ENCODE results near the gene PPP6C.
"Not testable (repeated sequence)": the region's sequence is repeated elsewhere in the genome, so short reads cannot be mapped to it uniquely, and the experiment has no call there.

The PPP6C gene

DNA sequence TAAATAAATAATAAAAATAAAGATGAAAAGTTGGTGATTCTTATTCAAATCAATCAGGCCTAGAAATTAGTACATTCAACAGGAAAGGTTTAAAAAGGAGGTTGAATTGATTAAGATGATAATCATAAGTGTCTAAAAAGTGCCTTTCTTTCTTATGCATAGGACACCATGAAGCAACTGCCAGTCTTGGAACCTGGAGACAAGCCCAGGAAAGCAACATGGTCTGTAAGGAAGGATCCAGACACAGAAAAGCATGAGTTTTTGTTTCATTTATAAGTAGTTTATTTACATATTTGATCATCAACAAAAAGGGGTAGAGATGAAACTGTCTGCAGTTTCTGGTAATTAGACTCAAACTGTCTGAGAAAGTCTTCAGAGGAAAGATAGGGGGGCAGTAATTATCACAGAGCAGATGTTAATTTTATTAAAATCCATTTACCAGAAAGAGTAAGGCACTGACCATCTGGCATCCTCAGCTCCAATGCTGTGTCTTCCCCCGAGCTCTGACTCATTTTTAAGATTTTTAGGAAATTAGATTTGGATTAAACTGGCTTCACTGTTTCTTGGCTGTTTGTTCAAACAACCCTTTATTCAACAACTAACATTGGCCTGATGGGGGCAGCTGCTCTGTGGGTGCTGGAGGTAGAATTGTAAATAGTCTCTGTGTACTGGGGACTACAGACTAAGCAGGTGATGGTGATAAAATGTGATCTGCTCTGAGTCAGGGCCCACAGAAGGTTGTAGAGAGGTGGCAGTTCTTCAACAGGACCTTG, 13.4 kb upstream of the PPP6C start:
- ChIA-PET POLR2A (interaction anchor here (0.9 kb wide), 1 partner anchor 32 kb away, joined by 4 read pairs; no protein-coding TSS in a partner anchor), CTCF (interaction anchor here (0.6 to 1.2 kb wide), 2 partner anchors 13 to 428 kb away, joined by 4 to 5 read pairs; no protein-coding TSS in a partner anchor)
- Histone ChIP-seq H3K9me3 (ENCODE audit: control extremely low read depth in 1 of 5, control insufficient read depth in 4 of 5, insufficient read depth in 2 of 5, low read depth in 1 of 5, low read length in 4 of 5) (no peaks in the 10 kb centered on the region), H3K27ac (ENCODE audit: insufficient read depth in 1 of 2, low read depth in 1 of 2, low read length in 2 of 2, poor library complexity in 1 of 2, severe bottlenecking in 2 of 2) (no peak overlapping the region), H3K27me3 (replicated peaks in 2 of 5; ENCODE audit: control insufficient read depth in 4 of 5, insufficient read depth in 5 of 5, low read length in 4 of 5) (no peaks in the 10 kb centered on the region), H3K36me3 (ENCODE audit: control insufficient read depth in 4 of 4, insufficient read depth in 4 of 4, low read length in 3 of 4) (peaks cover 2 to 27% (median 23%) of the 10 kb centered on the region in 4 experiments), H3K4me3 (ENCODE audit: control insufficient read depth in 1 of 7, extremely low read depth in 1 of 7, insufficient read depth in 4 of 7, low read depth in 2 of 7, low read length in 6 of 7) (no peak overlapping the region), H3K4me1 (ENCODE audit: control extremely low read depth in 1 of 4, control insufficient read depth in 4 of 4, insufficient read depth in 4 of 4, low read length in 3 of 4) (peaks cover 3 to 15% (median 8%) of the 10 kb centered on the region in 4 experiments)
- WGBS (ENCODE audit: insufficient coverage), result no CpG with 5 or more reads among the region's 1 CpG
- peak in 1 of 3 donors; percentile 3 for DNase-seq

DNA sequence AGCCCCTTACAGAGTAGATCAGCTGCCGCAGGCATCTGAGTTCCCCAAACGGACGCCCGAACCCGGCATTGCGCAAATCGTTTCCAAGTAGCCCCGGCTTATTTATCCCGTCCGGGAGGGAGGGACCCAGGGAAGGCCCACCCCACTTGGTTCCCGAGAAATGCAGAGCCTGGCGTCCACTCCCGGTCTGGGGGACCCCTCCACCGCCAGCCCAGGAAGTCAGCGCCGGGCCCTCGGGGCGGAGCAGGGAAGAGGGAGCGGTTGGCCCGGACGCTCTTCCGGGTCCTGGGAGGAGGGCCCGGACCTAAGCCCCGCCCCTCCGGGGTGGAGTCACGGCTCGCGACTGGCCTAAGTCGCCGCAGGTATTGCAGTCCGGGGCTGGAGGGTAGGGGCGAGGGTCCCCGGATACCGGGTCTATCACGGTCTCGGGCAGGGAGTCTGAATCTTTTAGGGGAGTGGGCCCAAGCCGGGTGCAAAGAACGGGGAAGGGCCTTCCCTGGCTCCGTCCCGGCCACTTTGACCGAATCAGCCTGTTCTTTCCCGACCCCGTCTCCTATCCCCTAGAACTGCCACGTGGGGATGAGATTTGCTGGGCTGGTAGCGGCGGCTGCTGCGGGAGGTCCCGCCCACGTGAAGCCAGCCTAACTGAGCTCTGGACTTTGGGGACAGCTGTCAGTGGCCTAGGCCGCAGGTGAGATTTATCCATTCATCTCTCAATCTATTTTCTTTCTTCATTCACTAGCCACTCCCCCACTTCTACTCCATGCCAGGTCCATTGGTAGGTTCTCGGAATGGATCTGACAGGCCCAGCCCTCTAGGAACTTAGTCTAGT, 10.8 kb upstream of the PPP6C start, which contains the start of gene RABEPK:
RABEPK (plus strand) TSS at position 327 of the 832 bp plus-strand sequence. CDS start 2,472 bp downstream, outside the sequence.
- H3K4me3 ChIP-seq (ENCODE audit: control insufficient read depth in 1 of 7, extremely low read depth in 1 of 7, insufficient read depth in 4 of 7, low read depth in 2 of 7, low read length in 6 of 7), result peak within 1 kb of the TSS; percentile 74 to 98 (median 87)
- H3K27ac ChIP-seq (ENCODE audit: insufficient read depth in 1 of 2, low read depth in 1 of 2, low read length in 2 of 2, poor library complexity in 1 of 2, severe bottlenecking in 2 of 2), result peak within 1 kb of the TSS; percentile 77 to 89
- peak; percentile 90 to 94 (median 94) for DNase-seq
- no peaks in the 10 kb centered on the region for H3K9me3 ChIP-seq (ENCODE audit: control extremely low read depth in 1 of 5, control insufficient read depth in 4 of 5, insufficient read depth in 2 of 5, low read depth in 1 of 5, low read length in 4 of 5)
- H3K27me3 ChIP-seq (replicated peaks in 2 of 5; ENCODE audit: control insufficient read depth in 4 of 5, insufficient read depth in 5 of 5, low read length in 4 of 5), result no peaks in the 10 kb centered on the region
- POLR2A ChIA-PET, result interaction anchor here (0.9 to 1.8 kb wide), 2 partner anchors 34 to 41 kb away, joined by 4 to 14 read pairs; partner anchors contain the start of gene HSPA5
- WGBS (ENCODE audit: insufficient coverage), result 0% methylated on average over 23 of the region's 51 CpGs
- H3K36me3 ChIP-seq (ENCODE audit: control insufficient read depth in 4 of 4, insufficient read depth in 4 of 4, low read length in 3 of 4), result peaks cover 2 to 14% (median 10%) of the 10 kb centered on the region in 4 experiments
- H3K4me1 ChIP-seq (ENCODE audit: control extremely low read depth in 1 of 4, control insufficient read depth in 4 of 4, insufficient read depth in 4 of 4, low read length in 3 of 4), result peaks cover 3 to 15% (median 8%) of the 10 kb centered on the region in 4 experiments
- CTCF ChIA-PET, result no interaction called here

DNA sequence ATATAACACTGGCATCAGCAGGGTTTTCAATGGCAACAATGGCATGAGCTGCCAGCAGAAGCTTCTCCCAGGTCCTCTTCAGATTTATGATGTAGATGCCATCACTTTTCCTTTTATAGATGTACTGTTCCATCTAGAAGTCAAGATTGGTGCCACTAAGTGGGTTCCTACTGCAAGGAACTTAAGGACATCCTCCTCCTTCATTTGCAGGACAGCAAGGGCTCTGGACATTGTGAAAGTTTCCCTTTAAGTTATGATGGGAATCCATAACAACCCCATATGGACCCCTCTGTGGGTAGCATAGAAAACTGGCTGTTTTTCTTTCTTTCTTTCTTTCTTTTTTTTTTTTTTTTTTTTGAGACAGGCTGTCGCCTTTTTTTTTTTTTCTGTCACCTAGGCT, 6.0 kb upstream of the PPP6C start:
- DNase-seq; H3K4me3 ChIP-seq (ENCODE audit: control insufficient read depth in 1 of 7, extremely low read depth in 1 of 7, insufficient read depth in 4 of 7, low read depth in 2 of 7, low read length in 6 of 7); H3K27ac ChIP-seq (ENCODE audit: insufficient read depth in 1 of 2, low read depth in 1 of 2, low read length in 2 of 2, poor library complexity in 1 of 2, severe bottlenecking in 2 of 2); CTCF ChIA-PET; H3K36me3 ChIP-seq (ENCODE audit: control insufficient read depth in 4 of 4, insufficient read depth in 4 of 4, low read length in 3 of 4); H3K9me3 ChIP-seq (ENCODE audit: control extremely low read depth in 1 of 5, control insufficient read depth in 4 of 5, insufficient read depth in 2 of 5, low read depth in 1 of 5, low read length in 4 of 5); H3K27me3 ChIP-seq (replicated peaks in 2 of 5; ENCODE audit: control insufficient read depth in 4 of 5, insufficient read depth in 5 of 5, low read length in 4 of 5): not testable (repeated sequence)
- no CpG with 5 or more reads among the region's 1 CpG for WGBS (ENCODE audit: insufficient coverage)
- POLR2A ChIA-PET, result interaction anchor here (0.6 kb wide), 1 partner anchor 39 kb away, joined by 7 read pairs; no protein-coding TSS in a partner anchor
- H3K4me1 ChIP-seq (ENCODE audit: control extremely low read depth in 1 of 4, control insufficient read depth in 4 of 4, insufficient read depth in 4 of 4, low read length in 3 of 4), result peaks cover under 1 to 11% (median 7%) of the 10 kb centered on the region in 4 experiments

DNA sequence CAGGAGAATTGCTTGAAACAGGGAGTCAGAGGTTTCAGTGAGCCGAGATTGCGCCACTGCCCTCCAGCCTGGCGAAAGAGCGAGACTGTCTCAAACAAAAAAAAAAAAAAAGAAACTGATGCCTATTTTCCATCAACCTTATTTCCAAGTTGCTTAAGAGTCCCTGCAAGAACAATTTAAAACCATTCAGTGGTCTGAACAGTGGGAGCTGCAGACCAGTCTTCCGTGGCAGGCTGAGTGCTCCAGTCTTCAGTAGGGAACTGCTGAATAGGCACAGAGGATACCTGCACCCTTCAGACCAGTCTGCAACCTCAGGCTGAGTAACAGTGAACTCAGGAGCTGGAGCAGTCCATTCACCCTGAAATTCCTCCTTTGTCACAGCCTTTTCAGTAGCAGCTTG, 4.9 kb upstream of the PPP6C start:
- 100% methylated on average over 4 of the region's 5 CpGs for WGBS (ENCODE audit: insufficient coverage)
- POLR2A ChIA-PET; DNase-seq; H3K27me3 ChIP-seq (replicated peaks in 2 of 5; ENCODE audit: control insufficient read depth in 4 of 5, insufficient read depth in 5 of 5, low read length in 4 of 5); H3K36me3 ChIP-seq (ENCODE audit: control insufficient read depth in 4 of 4, insufficient read depth in 4 of 4, low read length in 3 of 4); H3K4me3 ChIP-seq (ENCODE audit: control insufficient read depth in 1 of 7, extremely low read depth in 1 of 7, insufficient read depth in 4 of 7, low read depth in 2 of 7, low read length in 6 of 7); H3K27ac ChIP-seq (ENCODE audit: insufficient read depth in 1 of 2, low read depth in 1 of 2, low read length in 2 of 2, poor library complexity in 1 of 2, severe bottlenecking in 2 of 2); CTCF ChIA-PET; H3K9me3 ChIP-seq (ENCODE audit: control extremely low read depth in 1 of 5, control insufficient read depth in 4 of 5, insufficient read depth in 2 of 5, low read depth in 1 of 5, low read length in 4 of 5): not testable (repeated sequence)
- peaks cover 6 to 13% (median 10%) of the 10 kb centered on the region in 4 experiments for H3K4me1 ChIP-seq (ENCODE audit: control extremely low read depth in 1 of 4, control insufficient read depth in 4 of 4, insufficient read depth in 4 of 4, low read length in 3 of 4)

DNA sequence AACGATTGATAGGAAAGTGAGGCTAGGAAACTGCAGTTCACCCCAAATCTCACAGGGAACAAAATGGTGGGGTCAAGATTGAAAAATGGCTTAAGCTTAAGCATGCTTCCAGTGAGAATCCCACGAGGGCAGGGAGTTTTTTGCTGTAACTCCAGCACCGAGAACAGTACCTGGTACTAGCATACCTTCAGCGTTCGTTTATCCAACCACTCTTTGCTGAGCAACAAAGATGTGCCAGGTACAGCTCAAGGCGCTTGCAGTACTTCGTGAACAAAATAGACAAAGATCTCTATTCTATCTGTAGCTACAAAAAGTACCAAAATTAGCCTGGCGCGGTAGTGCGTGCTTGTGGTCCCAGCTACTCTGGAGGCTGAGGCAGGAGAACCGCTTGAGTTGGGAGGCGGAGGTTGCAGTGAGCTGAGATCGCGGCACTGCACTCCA, 778 bp upstream of the PPP6C start:
- Histone ChIP-seq H3K27ac (ENCODE audit: insufficient read depth in 1 of 2, low read depth in 1 of 2, low read length in 2 of 2, poor library complexity in 1 of 2, severe bottlenecking in 2 of 2) (peak overlapping the region; percentile 95 to 98), H3K4me3 (ENCODE audit: control insufficient read depth in 1 of 7, extremely low read depth in 1 of 7, insufficient read depth in 4 of 7, low read depth in 2 of 7, low read length in 6 of 7) (peak overlapping the region in 6 of 7 experiments; percentile 87 to 99 (median 94)), H3K4me1 (ENCODE audit: control extremely low read depth in 1 of 4, control insufficient read depth in 4 of 4, insufficient read depth in 4 of 4, low read length in 3 of 4) (peaks cover 9 to 29% (median 19%) of the 10 kb centered on the region in 4 experiments), H3K9me3 (ENCODE audit: control extremely low read depth in 1 of 5, control insufficient read depth in 4 of 5, insufficient read depth in 2 of 5, low read depth in 1 of 5, low read length in 4 of 5) (no peaks in the 10 kb centered on the region), H3K36me3 (ENCODE audit: control insufficient read depth in 4 of 4, insufficient read depth in 4 of 4, low read length in 3 of 4) (peaks cover 0 to 2% (median 0%) of the 10 kb centered on the region in 4 experiments), H3K27me3 (replicated peaks in 2 of 5; ENCODE audit: control insufficient read depth in 4 of 5, insufficient read depth in 5 of 5, low read length in 4 of 5) (no peaks in the 10 kb centered on the region)
- CTCF ChIA-PET, result interaction anchor here (0.7 to 1.3 kb wide), 4 partner anchors 12 to 419 kb away, joined by 3 to 5 read pairs (median 3); partner anchors contain the start of gene NR6A1
- POLR2A ChIA-PET, result interaction anchor here (1.2 kb wide), 1 partner anchor 9 kb away, joined by 3 read pairs; no protein-coding TSS in a partner anchor
- peak; percentile 7 to 37 (median 28) for DNase-seq
- 62% methylated on average over 7 of the region's 14 CpGs for WGBS (ENCODE audit: insufficient coverage)

DNA sequence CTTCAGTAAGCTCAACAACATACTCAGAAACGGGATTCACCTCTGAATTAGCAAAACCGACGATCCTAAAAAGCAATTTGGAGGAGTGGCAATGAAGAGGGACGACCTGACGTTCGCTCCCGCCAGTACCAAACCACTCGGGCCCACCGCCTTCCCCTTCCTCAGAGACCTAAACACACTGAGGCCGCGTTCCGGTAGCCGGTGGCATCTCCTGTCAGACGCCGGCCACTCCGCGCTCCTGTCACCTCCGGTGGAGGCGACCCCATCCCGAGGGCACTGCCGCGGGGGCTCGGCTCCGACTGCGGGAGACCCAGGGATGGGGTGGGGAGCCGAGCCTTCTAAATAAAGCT, 617 bp downstream of the PPP6C start:
- ChIA-PET POLR2A (no interaction called here), CTCF (interaction anchor here (0.9 to 1.4 kb wide), 3 partner anchors 13 to 45 kb away, joined by 3 to 4 read pairs (median 3); no protein-coding TSS in a partner anchor)
- Histone ChIP-seq H3K27me3 (replicated peaks in 2 of 5; ENCODE audit: control insufficient read depth in 4 of 5, insufficient read depth in 5 of 5, low read length in 4 of 5) (no peaks in the 10 kb centered on the region), H3K4me1 (ENCODE audit: control extremely low read depth in 1 of 4, control insufficient read depth in 4 of 4, insufficient read depth in 4 of 4, low read length in 3 of 4) (peaks cover 9 to 29% (median 19%) of the 10 kb centered on the region in 4 experiments), H3K9me3 (ENCODE audit: control extremely low read depth in 1 of 5, control insufficient read depth in 4 of 5, insufficient read depth in 2 of 5, low read depth in 1 of 5, low read length in 4 of 5) (no peaks in the 10 kb centered on the region), H3K36me3 (ENCODE audit: control insufficient read depth in 4 of 4, insufficient read depth in 4 of 4, low read length in 3 of 4) (peaks cover 0 to 2% (median under 1%) of the 10 kb centered on the region in 4 experiments), H3K4me3 (ENCODE audit: control insufficient read depth in 1 of 7, extremely low read depth in 1 of 7, insufficient read depth in 4 of 7, low read depth in 2 of 7, low read length in 6 of 7) (peak overlapping the region; percentile 90 to 99 (median 93)), H3K27ac (ENCODE audit: insufficient read depth in 1 of 2, low read depth in 1 of 2, low read length in 2 of 2, poor library complexity in 1 of 2, severe bottlenecking in 2 of 2) (peak overlapping the region; percentile 95 to 98)
- WGBS (ENCODE audit: insufficient coverage), result under 1% methylated on average over 16 of the region's 26 CpGs
- peak; percentile 34 to 68 (median 52) for DNase-seq

Data from common myeloid progenitor, CD34-positive (primary cell).